ENCODE data around the gene FOXF1. TPM values are rescaled to one million over a fixed set of nuclear protein-coding genes. Genes with fewer than 3 reads are reported as not detected.

FOXF1 gene
- polyA plus RNA-seq, 2 of the 4 experiments (the other 2 are of a cell fraction) = not detected

DNA sequence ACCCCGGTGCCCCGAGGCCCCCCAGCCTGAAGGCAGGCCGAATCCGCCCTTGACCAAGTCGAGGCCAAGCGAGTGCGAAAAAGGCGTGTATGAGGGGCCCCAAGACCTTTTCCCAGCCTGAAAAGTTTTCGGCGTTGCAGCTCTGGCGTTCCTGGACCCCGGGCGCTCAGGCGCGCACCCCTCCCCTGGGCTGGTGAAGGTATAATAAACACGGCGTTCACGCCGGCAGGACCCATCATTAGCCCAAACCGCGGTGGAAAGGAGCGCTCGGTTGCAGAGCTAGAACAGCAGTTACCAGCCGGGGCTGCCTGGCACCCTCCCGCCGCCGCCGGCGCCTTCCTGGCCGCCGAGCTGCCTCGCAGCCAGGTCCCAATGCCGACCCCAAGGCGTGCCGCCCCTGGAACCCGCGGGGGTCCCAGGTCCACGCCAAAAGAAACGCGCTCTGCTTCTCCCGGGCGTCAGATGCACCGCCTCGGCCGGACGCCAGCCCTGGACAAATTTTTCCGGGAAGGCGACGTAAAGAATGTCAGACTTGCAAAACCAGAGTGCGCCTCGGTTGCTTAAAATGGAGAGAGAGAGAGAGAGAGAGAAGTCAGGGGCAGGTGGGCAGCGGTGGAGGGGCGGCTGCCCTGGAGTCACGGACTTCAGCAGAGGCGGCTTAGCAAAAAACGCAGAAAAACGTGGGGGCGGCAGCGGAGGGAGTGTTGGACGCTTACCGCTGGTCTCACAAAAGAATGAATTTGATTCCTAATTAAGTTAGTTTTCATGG, 11.5 kb upstream of the FOXF1 start (continued):
- TF ChIP-seq PBX3 (IDR thresholded peaks at IDR 0.05) = no peak

GRCh38 chr16:86499440-86499786, 10.9 kb upstream of the FOXF1 start:
- WGBS (ENCODE audit: missing lambda C conversion rate) = 25% methylated on average over 4 of the region's 4 CpGs
- no peak for DNase-seq (ENCODE audit: low read depth in 1 of 2, low spot score in 1 of 2)
- POLR2A ChIA-PET = no interaction called here
- no peak for FAIRE-seq
- no peaks in the 10 kb centered on the region for H3K4me1 ChIP-seq
- TF ChIP-seq FOSB (CRISPR knock-in tag; IDR thresholded peaks at IDR 0.05) (no peak), RFX5 (IDR thresholded peaks at IDR 0.05) (no peak), NPAS2 (CRISPR knock-in tag; IDR thresholded peaks at IDR 0.05; ENCODE audit: borderline replicate concordance) (no peak), SMC3 (IDR thresholded peaks at IDR 0.05) (no peak), SREBF2 (IDR thresholded peaks at IDR 0.05) (no peak), POLR2AphosphoS2 (conservative IDR thresholded peaks at IDR 0.05; ENCODE audit: low read length) (no peak), CBX8 (IDR thresholded peaks at IDR 0.05) (no peak), TFCP2L1 (CRISPR knock-in tag; IDR thresholded peaks at IDR 0.05) (no peak), JUN (IDR thresholded peaks at IDR 0.05) (no peak), CHD4 (IDR thresholded peaks at IDR 0.05; ENCODE audit: borderline replicate concordance) (no peak), FOXS1 (CRISPR knock-in tag; IDR thresholded peaks at IDR 0.05) (no peak), HOXB5 (CRISPR knock-in tag; IDR thresholded peaks at IDR 0.05) (no peak), GATA3 (IDR thresholded peaks at IDR 0.05; ENCODE audit: borderline replicate concordance) (no peak), CEBPB (IDR thresholded peaks at IDR 0.05) (no peak), ZC3H11A (IDR thresholded peaks at IDR 0.05) (no peak), MAFK (IDR thresholded peaks at IDR 0.05; ENCODE audit: partially characterized antibody) (no peak), RARB (CRISPR knock-in tag; IDR thresholded peaks at IDR 0.05) (no peak)
- no peak for ATAC-seq
- no peaks in the 10 kb centered on the region for H3K9me3 ChIP-seq
- no peak overlapping the region for H3K27ac ChIP-seq
- CTCF ChIA-PET = interaction anchor here (0.7 to 2.7 kb wide), 4 partner anchors 18 to 428 kb away, joined by 3 to 18 read pairs (median 3); no protein-coding TSS in a partner anchor
- H3K4me2 ChIP-seq = no peak overlapping the region
- no peak overlapping the region for H3K4me3 ChIP-seq

DNA sequence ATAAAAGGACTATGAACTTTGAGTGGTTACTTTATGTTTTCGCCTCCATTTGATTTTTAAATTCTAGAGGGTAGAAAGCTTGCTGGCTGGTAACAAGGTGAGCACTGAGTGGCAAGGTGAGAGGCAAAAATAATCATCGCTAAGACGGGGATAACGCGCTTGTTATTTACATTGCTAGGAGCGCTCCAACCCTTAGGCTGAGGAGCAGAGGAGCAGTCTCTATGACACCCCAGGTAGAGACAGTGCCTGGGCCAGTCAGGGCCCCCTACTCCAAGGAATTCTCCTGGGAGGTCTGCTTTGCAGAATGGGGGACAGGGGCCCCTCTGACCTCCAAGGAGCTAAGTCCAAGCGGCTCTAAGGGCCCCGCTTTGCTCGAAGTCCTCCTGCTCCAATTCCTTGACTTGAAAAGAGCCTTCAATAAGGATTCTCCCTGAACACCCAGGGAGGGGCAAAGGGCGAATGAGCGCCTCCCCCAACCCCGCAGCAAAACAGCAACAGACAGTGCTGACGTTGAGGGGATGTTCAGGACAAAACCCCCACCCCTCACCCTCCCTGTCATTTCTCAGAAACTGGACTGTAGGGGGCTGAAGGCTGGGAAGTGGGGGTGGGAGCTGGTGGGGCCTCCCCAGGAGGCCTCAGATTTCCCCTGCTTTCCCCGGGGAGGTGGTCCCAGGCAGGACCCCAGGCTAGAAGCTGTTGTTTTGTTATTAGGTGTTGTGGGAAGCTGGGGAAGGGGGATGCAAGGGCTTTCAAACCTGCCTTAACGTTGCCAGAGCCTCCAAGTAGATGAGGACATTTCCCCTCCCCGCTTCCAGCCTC, 10.2 kb upstream of the FOXF1 start:
- Histone ChIP-seq H3K4me3 (no peak overlapping the region), H3K4me1 (no peaks in the 10 kb centered on the region), H3K27ac (no peak overlapping the region), H3K4me2 (no peak overlapping the region), H3K9me3 (no peaks in the 10 kb centered on the region)
- TF ChIP-seq HEYL (CRISPR knock-in tag; IDR thresholded peaks at IDR 0.05) (no peak), HES2 (IDR thresholded peaks at IDR 0.05) (no peak), MYC (IDR thresholded peaks at IDR 0.05; ENCODE audit: borderline replicate concordance, low read length) (no peak), MAFK (IDR thresholded peaks at IDR 0.05; ENCODE audit: partially characterized antibody) (no peak), SREBF2 (IDR thresholded peaks at IDR 0.05) (no peak), CBX8 (IDR thresholded peaks at IDR 0.05) (no peak), RAD21 (conservative IDR thresholded peaks at IDR 0.05 in 1 of 2, IDR thresholded peaks at IDR 0.05 in 1 of 2) (no peak), CHD2 (IDR thresholded peaks at IDR 0.05; ENCODE audit: low read length, partially characterized antibody) (no peak), RARB (CRISPR knock-in tag; IDR thresholded peaks at IDR 0.05) (no peak), HDAC2 (IDR thresholded peaks at IDR 0.05) (no peak), TFCP2L1 (CRISPR knock-in tag; IDR thresholded peaks at IDR 0.05) (no peak), RNF2 (IDR thresholded peaks at IDR 0.05; ENCODE audit: borderline replicate concordance, low read depth) (no peak), CEBPB (IDR thresholded peaks at IDR 0.05) (no peak), NPAS2 (CRISPR knock-in tag; IDR thresholded peaks at IDR 0.05; ENCODE audit: borderline replicate concordance) (no peak), TP53 (CRISPR knock-in tag; IDR thresholded peaks at IDR 0.05) (no peak), KDM1A (IDR thresholded peaks at IDR 0.05; ENCODE audit: low read depth) (no peak)
- TF ChIP-seq, protein P1, sequence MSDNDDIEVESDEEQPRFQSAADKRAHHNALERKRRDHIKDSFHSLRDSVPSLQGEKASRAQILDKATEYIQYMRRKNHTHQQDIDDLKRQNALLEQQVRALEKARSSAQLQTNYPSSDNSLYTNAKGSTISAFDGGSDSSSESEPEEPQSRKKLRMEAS (IDR thresholded peaks at IDR 0.05) = no peak
- TF ChIP-seq, protein P2, sequence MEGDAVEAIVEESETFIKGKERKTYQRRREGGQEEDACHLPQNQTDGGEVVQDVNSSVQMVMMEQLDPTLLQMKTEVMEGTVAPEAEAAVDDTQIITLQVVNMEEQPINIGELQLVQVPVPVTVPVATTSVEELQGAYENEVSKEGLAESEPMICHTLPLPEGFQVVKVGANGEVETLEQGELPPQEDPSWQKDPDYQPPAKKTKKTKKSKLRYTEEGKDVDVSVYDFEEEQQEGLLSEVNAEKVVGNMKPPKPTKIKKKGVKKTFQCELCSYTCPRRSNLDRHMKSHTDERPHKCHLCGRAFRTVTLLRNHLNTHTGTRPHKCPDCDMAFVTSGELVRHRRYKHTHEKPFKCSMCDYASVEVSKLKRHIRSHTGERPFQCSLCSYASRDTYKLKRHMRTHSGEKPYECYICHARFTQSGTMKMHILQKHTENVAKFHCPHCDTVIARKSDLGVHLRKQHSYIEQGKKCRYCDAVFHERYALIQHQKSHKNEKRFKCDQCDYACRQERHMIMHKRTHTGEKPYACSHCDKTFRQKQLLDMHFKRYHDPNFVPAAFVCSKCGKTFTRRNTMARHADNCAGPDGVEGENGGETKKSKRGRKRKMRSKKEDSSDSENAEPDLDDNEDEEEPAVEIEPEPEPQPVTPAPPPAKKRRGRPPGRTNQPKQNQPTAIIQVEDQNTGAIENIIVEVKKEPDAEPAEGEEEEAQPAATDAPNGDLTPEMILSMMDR (IDR thresholded peaks at IDR 0.05) = no peak
- POLR2A ChIA-PET = no interaction called here
- CTCF ChIA-PET = interaction anchor here (1.3 to 2.7 kb wide), 2 partner anchors 17 to 20 kb away, joined by 3 to 18 read pairs; no protein-coding TSS in a partner anchor
- DNase-seq (ENCODE audit: low read depth in 1 of 2, low spot score in 1 of 2) (no peak), FAIRE-seq (no peak), ATAC-seq (no peak)
- 18% methylated on average over 16 of the region's 16 CpGs for WGBS (ENCODE audit: missing lambda C conversion rate)
